Endothelial cell of umbilical vein (primary cell): Measurements from ENCODE around the gene HPGD. TPM values are rescaled to one million over a fixed set of nuclear protein-coding genes. Genes with fewer than 3 reads are reported as not detected.

ENCODE experiments used
- BruUV-seq: library from RNA; stranded (reverse); fragments of 400-500 nt; replicated peaks from 2 replicates; lab custom pipeline; 2021; lab: Mats Ljungman, UMichigan
- CTCF ChIA-PET: fragments of 300-600, 350-600 bp; sonication (Branson Sonifier 250); formaldehyde crosslinking; loops from one replicate; lab custom pipeline; 2021; ENCODE audit warnings: antibody characterized with exemption, inconsistent platforms; lab: Charles Lee
- POLR2A ChIA-PET: fragments of 300-600, 350-600 bp; sonication (Branson Sonifier 250); formaldehyde crosslinking; loops from one replicate; lab custom pipeline; 2021; ENCODE audit warnings: antibody characterized with exemption, inconsistent platforms; lab: Charles Lee
- DNase-seq: peaks from one replicate; pipeline ENCODE4 v3.0.0-alpha.2; 2011; ENCODE audit warnings: low read depth, low spot score
- FAIRE-seq: peaks from 2 replicates; lab custom pipeline; 2011; peaks lifted over from hg19 to GRCh38; lab: Jason Lieb, UNC
- H2AFZ ChIP-seq: 2 replicates; pipeline ENCODE4 v1.6.0; 2012; ENCODE audit warnings: low read depth, low read length, control low read depth, inconsistent platforms
- H3K27ac ChIP-seq: 2 replicates; pipeline ENCODE4 v1.5.1; 2011; ENCODE audit warnings: low read depth, mild to moderate bottlenecking, control low read depth, low read length, moderate library complexity; ENCODE audit not compliant: insufficient read depth
- H3K27me3 ChIP-seq, 2 experiments: 2 replicates each; pipeline versions ENCODE4 v1.6.0 to v1.6.1; 2011; ENCODE audit warnings: low read length in 2 of 2, mixed read lengths in 1 of 2; ENCODE audit not compliant: control insufficient read depth in 2 of 2, insufficient read depth in 2 of 2
- H3K36me3 ChIP-seq, 2 experiments: 2 replicates in 1 of 2; 3 replicates in 1 of 2; pipeline ENCODE4 v1.5.1; 2011; ENCODE audit warnings: low read length in 2 of 2, mild to moderate bottlenecking in 1 of 2, moderate library complexity in 1 of 2; ENCODE audit not compliant: control insufficient read depth in 2 of 2, insufficient read depth in 2 of 2; ENCODE audit errors: extremely low read depth in 1 of 2
- H3K4me1 ChIP-seq: 3 replicates; pipeline ENCODE4 v1.5.1; 2011; ENCODE audit warnings: mild to moderate bottlenecking, low read length; ENCODE audit not compliant: control insufficient read depth, insufficient read depth; ENCODE audit errors: extremely low read depth
- H3K4me2 ChIP-seq: 2 replicates; pipeline ENCODE4 v1.6.1; 2011; ENCODE audit warnings: low read length, control low read depth, mixed read lengths; ENCODE audit not compliant: insufficient read depth
- H3K4me3 ChIP-seq, 3 experiments: fragments of 200-600 bp in 1 of 3; sonication (generic), shearing (Covaris generic) in 1 of 3; replicated peaks in 1 of 3; 2 replicates each; pipeline ENCODE4 v1.5.1; 2011 to 2016; ENCODE audit warnings: control low read depth in 3 of 3, low read length in 3 of 3, mild to moderate bottlenecking in 2 of 3, inconsistent platforms in 1 of 3, low read depth in 1 of 3, moderate library complexity in 1 of 3; ENCODE audit not compliant: insufficient read depth in 1 of 3
- H3K79me2 ChIP-seq: 2 replicates; pipeline ENCODE4 v1.6.0; 2012; ENCODE audit warnings: low read length, inconsistent platforms; ENCODE audit not compliant: control insufficient read depth, insufficient read depth
- H3K9ac ChIP-seq: replicated peaks from 2 replicates; pipeline ENCODE3; 2011; ENCODE audit warnings: low read length, control low read depth; ENCODE audit not compliant: insufficient read depth; ENCODE audit errors: extremely low read depth
- H3K9me1 ChIP-seq: replicated peaks from 3 replicates; pipeline ENCODE4 v1.6.0; 2011; ENCODE audit warnings: mild to moderate bottlenecking, low read length; ENCODE audit not compliant: control insufficient read depth, insufficient read depth; ENCODE audit errors: extremely low read depth
- H3K9me3 ChIP-seq: replicated peaks from 2 replicates; pipeline ENCODE4 v1.5.1; 2012; ENCODE audit warnings: low read length, inconsistent platforms; ENCODE audit not compliant: control insufficient read depth, insufficient read depth
- H4K20me1 ChIP-seq: replicated peaks from 2 replicates; pipeline ENCODE3; 2011; ENCODE audit warnings: mild to moderate bottlenecking, low read length; ENCODE audit not compliant: control insufficient read depth, insufficient read depth; ENCODE audit errors: extremely low read depth
- EZH2 ChIP-seq: IDR thresholded peaks from 2 replicates; pipeline ENCODE4 v1.6.1; 2012; ENCODE audit warnings: borderline replicate concordance, low read depth, mild to moderate bottlenecking, moderate library complexity, low read length, inconsistent platforms; ENCODE audit not compliant: severe bottlenecking
- FOS ChIP-seq: IDR thresholded peaks from 2 replicates; pipeline ENCODE4 v1.6.1; 2011; ENCODE audit warnings: mild to moderate bottlenecking, low read length, moderate library complexity, borderline replicate concordance; ENCODE audit not compliant: insufficient read depth
- GATA2 ChIP-seq: IDR thresholded peaks from 2 replicates; pipeline ENCODE4 v1.7.0; 2011; ENCODE audit warnings: low read depth, mild to moderate bottlenecking, moderate library complexity, mixed read lengths, low read length; ENCODE audit not compliant: insufficient read length, insufficient read depth
- JUN ChIP-seq: IDR thresholded peaks from 2 replicates; pipeline ENCODE4 v1.6.1; 2011; ENCODE audit warnings: borderline replicate concordance, low read depth; ENCODE audit not compliant: insufficient read length, insufficient read depth
- MYC ChIP-seq: IDR thresholded peaks from one replicate; pipeline ENCODE4 v1.6.1; 2011; ENCODE audit warnings: mild to moderate bottlenecking, low read depth, low read length
- POLR2A ChIP-seq: IDR thresholded peaks from 2 replicates; pipeline ENCODE4 v1.6.1; 2012; ENCODE audit warnings: low read depth, mild to moderate bottlenecking, control low read depth, low read length
- POLR2AphosphoS5 ChIP-seq: IDR thresholded peaks from 2 replicates; pipeline ENCODE4 v1.6.1; 2012; ENCODE audit warnings: low read depth, mild to moderate bottlenecking, control low read depth, low read length, moderate library complexity; ENCODE audit not compliant: insufficient read depth
- dilution Hi-C: fragments of 300-500 bp; cut with MboI; formaldehyde crosslinking; loops from one replicate; pipeline ENCODE4 v1.15.0; 2019; ENCODE audit warnings: low sequenced_read_pairs; ENCODE audit not compliant: extremely low pct_ligation_motif_present
- intact Hi-C: fragments of 100-400 bp; cut with micrococcal nuclease; formaldehyde crosslinking; loops from one replicate; pipeline ENCODE4 v1.10.0; 2022
- polyA plus RNA-seq, 4 experiments: library from polyadenylated mRNA; depleted of rRNA in 3 of 4; stranded (reverse) in 3 of 4; unstranded in 1 of 4; fragments of >200 nt; gene quantifications; 2 replicates each; pipeline versions ENCODE4 v1.2.1 to v1.2.3, GENCODE V29; 2011 to 2012; ENCODE audit warnings: missing spikeins in 1 of 4
- total RNA-seq: library from RNA; stranded (reverse); gene quantifications from 2 replicates; pipeline ENCODE4 v1.2.3, GENCODE V29; 2021
- TF ChIP-seq, protein P1 (sequence below), 2 donors: IDR thresholded peaks; 1 replicate in 1 of 2; 2 replicates in 1 of 2; pipeline ENCODE4 v1.5.1; 2011; ENCODE audit warnings: low read length in 2 of 2, mild to moderate bottlenecking in 2 of 2, moderate library complexity in 2 of 2, control low read depth in 1 of 2, inconsistent platforms in 1 of 2, low read depth in 1 of 2; ENCODE audit not compliant: insufficient read depth in 1 of 2; ENCODE audit errors: extremely low read depth in 1 of 2
- TF ChIP-seq, protein P2 (sequence below): IDR thresholded peaks from 2 replicates; pipeline ENCODE4 v1.6.1; 2011; ENCODE audit not compliant: insufficient read depth, insufficient read length

Gene HPGD
- total and polyA plus RNA-seq, 2 donors (not counting 3 experiments of a cell fraction or from before 2014, with no cell fraction given) = not detected

DNA sequence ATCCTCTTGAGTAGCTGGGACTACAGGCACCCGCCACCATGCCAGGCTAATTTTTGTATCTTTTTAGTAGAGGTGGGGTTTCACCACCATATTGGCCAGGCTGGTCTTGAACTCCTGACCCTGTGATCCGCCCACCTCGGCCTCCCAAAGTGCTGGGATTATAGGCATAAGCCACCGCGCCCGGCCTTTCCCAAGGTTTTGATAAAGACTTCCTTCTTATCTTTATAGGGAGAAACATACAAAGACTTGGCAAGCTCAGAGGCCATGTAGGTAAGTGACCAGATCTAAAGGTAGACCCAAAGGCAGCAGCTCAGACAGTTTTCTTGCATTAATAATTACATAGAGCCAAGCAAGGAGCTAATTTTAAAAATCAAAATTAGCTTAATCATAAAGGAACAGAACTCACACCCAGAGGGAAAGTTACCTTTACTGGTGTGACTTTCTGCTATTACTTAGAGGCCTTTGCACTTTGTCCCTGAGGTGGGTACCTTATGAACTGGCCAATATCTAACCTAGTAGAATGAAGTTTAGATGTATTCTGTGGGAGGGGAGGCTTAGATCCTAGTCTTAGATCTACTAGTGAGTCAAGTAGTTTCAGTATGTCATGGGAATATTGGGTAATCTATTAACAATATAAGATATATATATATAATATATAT is 67.3 kb downstream of the HPGD start:
- Histone ChIP-seq H3K27ac (no peak overlapping the region), H4K20me1 (no peaks in the 10 kb centered on the region), H3K36me3 (no peaks in the 10 kb centered on the region), H3K79me2 (no peaks in the 10 kb centered on the region), H3K27me3 (no peaks in the 10 kb centered on the region), H3K4me1 (no peaks in the 10 kb centered on the region), H3K9me3 (no peaks in the 10 kb centered on the region), H2AFZ (no peak overlapping the region), H3K9me1 (no peaks in the 10 kb centered on the region), H3K4me2 (no peak overlapping the region), H3K9ac (no peak overlapping the region), H3K4me3 (no peak overlapping the region)
- no peak for TF ChIP-seq POLR2A
- no peak for TF ChIP-seq MYC
- no peak for TF ChIP-seq GATA2
- no peak for TF ChIP-seq EZH2
- no peak for TF ChIP-seq POLR2AphosphoS5
- TF ChIP-seq, protein P1, sequence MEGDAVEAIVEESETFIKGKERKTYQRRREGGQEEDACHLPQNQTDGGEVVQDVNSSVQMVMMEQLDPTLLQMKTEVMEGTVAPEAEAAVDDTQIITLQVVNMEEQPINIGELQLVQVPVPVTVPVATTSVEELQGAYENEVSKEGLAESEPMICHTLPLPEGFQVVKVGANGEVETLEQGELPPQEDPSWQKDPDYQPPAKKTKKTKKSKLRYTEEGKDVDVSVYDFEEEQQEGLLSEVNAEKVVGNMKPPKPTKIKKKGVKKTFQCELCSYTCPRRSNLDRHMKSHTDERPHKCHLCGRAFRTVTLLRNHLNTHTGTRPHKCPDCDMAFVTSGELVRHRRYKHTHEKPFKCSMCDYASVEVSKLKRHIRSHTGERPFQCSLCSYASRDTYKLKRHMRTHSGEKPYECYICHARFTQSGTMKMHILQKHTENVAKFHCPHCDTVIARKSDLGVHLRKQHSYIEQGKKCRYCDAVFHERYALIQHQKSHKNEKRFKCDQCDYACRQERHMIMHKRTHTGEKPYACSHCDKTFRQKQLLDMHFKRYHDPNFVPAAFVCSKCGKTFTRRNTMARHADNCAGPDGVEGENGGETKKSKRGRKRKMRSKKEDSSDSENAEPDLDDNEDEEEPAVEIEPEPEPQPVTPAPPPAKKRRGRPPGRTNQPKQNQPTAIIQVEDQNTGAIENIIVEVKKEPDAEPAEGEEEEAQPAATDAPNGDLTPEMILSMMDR (IDR thresholded peaks at IDR 0.05; ENCODE audit: extremely low read depth in 1 of 2, insufficient read depth in 1 of 2, low read depth in 1 of 2, low read length in 2 of 2) = no peak
- TF ChIP-seq, protein P2, sequence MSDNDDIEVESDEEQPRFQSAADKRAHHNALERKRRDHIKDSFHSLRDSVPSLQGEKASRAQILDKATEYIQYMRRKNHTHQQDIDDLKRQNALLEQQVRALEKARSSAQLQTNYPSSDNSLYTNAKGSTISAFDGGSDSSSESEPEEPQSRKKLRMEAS = no peak
- TF ChIP-seq FOS = no peak
- no peak for TF ChIP-seq JUN
- ChIA-PET CTCF (no interaction called here), POLR2A (no interaction called here)
- DNase-seq = no peak
- BruUV-seq = no TSS peak
- dilution Hi-C loops (no loop called here), intact Hi-C loops (no loop called here)
- no peak for FAIRE-seq
